ENCODE results near the gene WDPCP. TPM values are rescaled to one million over a fixed set of nuclear protein-coding genes. Genes with fewer than 3 reads are reported as not detected.
"Not testable (repeated sequence)": the region's sequence is repeated elsewhere in the genome, so short reads cannot be mapped to it uniquely, and the experiment has no call there.

Gene WDPCP
- total and polyA plus RNA-seq, 12 donors, result 2.7 to 14.6 (median 9.3) TPM

DNA sequence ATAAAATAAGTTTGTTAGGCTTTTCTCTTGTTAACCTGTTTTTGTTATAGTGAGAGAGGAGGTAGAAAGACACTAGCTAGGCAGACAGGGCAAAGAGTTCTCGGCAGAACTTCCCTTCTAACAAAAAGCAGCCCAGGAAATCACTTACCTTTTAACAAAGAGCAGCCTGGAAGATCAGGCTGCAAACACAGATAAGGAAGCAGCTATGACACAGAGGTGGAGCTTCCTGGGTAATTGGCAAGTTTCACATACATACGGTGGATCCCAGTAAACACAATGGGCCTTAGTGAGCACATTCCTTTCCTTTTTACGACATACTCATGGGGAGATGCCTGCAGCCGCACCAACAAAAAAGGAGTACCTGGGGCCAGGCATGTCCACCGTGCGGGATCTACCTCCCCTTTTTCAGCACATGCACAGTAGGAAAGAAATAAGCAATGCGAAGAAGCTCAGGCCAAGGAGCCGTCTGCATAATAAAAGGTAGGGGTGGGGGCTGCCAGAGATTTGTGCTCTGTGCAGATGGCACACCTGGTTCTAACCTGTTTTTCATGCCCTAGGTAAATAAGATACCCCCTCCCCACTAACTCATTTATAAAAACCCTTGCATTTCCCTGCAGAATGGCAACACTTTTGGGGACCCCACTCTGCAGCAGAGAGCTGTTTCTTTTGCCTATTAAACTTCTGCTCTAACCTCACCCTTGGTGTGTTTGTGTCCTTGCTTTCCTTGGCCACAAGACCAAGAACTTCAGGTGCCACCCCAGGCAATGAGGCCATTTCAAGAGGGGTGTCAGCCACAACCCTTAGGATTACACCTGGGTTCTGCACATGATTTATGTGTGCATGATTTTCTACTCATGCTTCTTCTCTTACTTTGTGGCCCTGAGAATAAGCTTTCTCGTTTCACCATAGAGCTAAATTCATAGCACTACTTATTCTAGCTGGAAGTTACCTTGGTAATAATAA is 27.0 kb upstream of the WDPCP start:
- H3K36me3 ChIP-seq (replicated peaks in 1 of 2), result no peaks in the 10 kb centered on the region
- TF ChIP-seq, protein P1, sequence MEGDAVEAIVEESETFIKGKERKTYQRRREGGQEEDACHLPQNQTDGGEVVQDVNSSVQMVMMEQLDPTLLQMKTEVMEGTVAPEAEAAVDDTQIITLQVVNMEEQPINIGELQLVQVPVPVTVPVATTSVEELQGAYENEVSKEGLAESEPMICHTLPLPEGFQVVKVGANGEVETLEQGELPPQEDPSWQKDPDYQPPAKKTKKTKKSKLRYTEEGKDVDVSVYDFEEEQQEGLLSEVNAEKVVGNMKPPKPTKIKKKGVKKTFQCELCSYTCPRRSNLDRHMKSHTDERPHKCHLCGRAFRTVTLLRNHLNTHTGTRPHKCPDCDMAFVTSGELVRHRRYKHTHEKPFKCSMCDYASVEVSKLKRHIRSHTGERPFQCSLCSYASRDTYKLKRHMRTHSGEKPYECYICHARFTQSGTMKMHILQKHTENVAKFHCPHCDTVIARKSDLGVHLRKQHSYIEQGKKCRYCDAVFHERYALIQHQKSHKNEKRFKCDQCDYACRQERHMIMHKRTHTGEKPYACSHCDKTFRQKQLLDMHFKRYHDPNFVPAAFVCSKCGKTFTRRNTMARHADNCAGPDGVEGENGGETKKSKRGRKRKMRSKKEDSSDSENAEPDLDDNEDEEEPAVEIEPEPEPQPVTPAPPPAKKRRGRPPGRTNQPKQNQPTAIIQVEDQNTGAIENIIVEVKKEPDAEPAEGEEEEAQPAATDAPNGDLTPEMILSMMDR (IDR thresholded peaks at IDR 0.05), result no peak
- TF ChIP-seq POLR2A (IDR thresholded peaks at IDR 0.05), result no peak
- intact Hi-C loops (cut with DNase I), result no loop called here
- 68 to 74% (median 72%) methylated on average over 9 of the region's 9 CpGs for WGBS, 4 donors
- H3K9me3 ChIP-seq (replicated peaks in 1 of 3), result no peaks in the 10 kb centered on the region
- no peak for DNase-seq
- no peaks in the 10 kb centered on the region for H3K27me3 ChIP-seq
- H3K27ac ChIP-seq, result no peak overlapping the region
- no peak overlapping the region for H3K4me3 ChIP-seq
- H3K4me1 ChIP-seq (replicated peaks in 1 of 2), result no peaks in the 10 kb centered on the region

DNA sequence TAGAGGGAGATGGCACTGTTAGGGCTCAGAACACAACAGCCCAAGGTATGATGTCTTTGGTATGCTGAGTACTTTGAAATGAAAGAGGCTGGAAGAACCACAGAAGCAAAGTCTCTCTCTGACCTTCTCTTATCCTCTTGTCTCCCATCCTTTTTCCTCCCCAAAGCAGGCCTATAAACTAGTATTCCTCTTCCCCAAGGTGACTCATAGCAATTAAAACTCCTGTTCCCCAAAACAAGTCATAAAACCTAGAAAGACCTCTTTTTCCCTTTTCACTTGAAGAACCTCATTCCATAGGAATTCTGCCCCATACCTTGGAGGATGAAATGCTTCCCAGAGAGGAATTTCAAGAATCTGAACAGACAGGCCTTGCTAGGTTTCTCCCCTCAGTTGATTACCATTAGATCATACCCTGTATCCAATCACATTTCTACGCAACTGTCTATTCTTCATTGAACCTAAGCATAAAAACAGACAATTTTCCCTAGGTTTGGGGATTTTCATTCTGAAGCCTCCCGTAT is 26.2 kb upstream of the WDPCP start:
- no peak overlapping the region for H3K4me3 ChIP-seq
- H3K36me3 ChIP-seq (replicated peaks in 1 of 2), result no peaks in the 10 kb centered on the region
- no peaks in the 10 kb centered on the region for H3K27me3 ChIP-seq
- no peak overlapping the region for H3K27ac ChIP-seq
- 87 to 90% (median 88%) methylated on average over 2 of the region's 2 CpGs for WGBS, 4 donors
- no peak for TF ChIP-seq POLR2A (IDR thresholded peaks at IDR 0.05)
- TF ChIP-seq, protein P1 (IDR thresholded peaks at IDR 0.05), result no peak
- no peaks in the 10 kb centered on the region for H3K4me1 ChIP-seq (replicated peaks in 1 of 2)
- intact Hi-C loops (cut with DNase I), result no loop called here
- no peaks in the 10 kb centered on the region for H3K9me3 ChIP-seq (replicated peaks in 1 of 3)
- DNase-seq, result no peak

DNA sequence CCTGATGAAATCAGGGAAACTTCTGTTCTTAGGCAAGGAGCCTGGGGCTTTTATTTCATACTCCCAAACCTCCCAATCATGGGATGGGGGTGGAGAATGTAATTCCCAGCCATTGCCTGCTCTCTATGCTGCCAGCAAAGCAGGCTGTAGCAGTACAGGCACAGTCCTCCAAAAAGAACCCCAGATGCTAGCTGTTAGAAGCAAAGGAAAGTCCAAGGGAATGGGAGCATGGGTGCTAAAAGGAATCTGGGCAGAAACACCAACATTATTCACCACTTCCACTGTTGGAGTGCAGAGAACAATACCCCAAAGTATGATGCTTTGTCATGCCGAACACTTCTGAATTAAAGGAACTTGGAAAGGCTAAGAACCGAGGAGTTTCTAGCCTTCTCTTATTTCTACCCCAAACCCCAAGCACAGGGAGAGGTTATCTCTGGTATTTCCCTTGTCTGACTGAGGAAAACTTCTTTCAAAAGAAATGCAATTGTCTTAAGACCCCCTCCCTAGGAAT is 25.2 kb upstream of the WDPCP start:
- TF ChIP-seq, protein P1 (IDR thresholded peaks at IDR 0.05), result no peak
- TF ChIP-seq POLR2A (IDR thresholded peaks at IDR 0.05), result no peak

DNA sequence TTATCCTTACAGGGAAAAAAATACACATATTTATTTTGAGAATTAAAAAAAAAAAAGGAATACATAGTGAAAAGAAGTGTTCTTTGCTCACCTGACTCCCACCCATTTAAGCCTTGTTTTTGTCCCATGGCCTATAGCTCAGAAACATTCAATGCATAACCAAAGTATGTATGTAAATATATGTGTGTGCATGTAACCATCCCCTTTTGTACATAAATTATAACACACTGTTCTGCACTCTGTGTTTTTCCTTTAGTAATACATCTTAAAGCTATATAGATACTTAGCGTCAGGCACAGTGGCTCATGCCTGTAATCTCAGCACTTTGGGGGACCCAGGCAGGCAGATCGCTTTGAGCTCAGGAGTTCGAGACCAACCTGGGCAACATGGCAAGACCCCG is 22.2 kb upstream of the WDPCP start:
- DNase-seq, result no peak
- TF ChIP-seq, protein P1 (IDR thresholded peaks at IDR 0.05), result no peak
- no peak for TF ChIP-seq POLR2A (IDR thresholded peaks at IDR 0.05)
- Histone ChIP-seq H3K4me3 (no peak overlapping the region), H3K27ac (no peak overlapping the region), H3K9me3 (replicated peaks in 1 of 3) (no peaks in the 10 kb centered on the region), H3K27me3 (no peaks in the 10 kb centered on the region), H3K36me3 (replicated peaks in 1 of 2) (peaks cover 0 to 19% of the 10 kb centered on the region in 2 donors), H3K4me1 (replicated peaks in 1 of 2) (no peaks in the 10 kb centered on the region)
- WGBS, 4 donors, result 97 to 98% (median 98%) methylated on average over 4 of the region's 4 CpGs
- intact Hi-C loops (cut with DNase I), result no loop called here

More for the DNA sequence above, 25.2 kb upstream of the WDPCP start:
- WGBS, 4 donors, result 70 to 79% (median 75%) methylated on average over 2 of the region's 2 CpGs
- no peak overlapping the region for H3K4me3 ChIP-seq
- H3K9me3 ChIP-seq (replicated peaks in 1 of 3), result no peaks in the 10 kb centered on the region
- no peaks in the 10 kb centered on the region for H3K27me3 ChIP-seq
- intact Hi-C loops (cut with DNase I), result no loop called here
- H3K4me1 ChIP-seq (replicated peaks in 1 of 2), result no peaks in the 10 kb centered on the region
- H3K27ac ChIP-seq, result no peak overlapping the region
- no peaks in the 10 kb centered on the region for H3K36me3 ChIP-seq (replicated peaks in 1 of 2)
- DNase-seq, result no peak

DNA sequence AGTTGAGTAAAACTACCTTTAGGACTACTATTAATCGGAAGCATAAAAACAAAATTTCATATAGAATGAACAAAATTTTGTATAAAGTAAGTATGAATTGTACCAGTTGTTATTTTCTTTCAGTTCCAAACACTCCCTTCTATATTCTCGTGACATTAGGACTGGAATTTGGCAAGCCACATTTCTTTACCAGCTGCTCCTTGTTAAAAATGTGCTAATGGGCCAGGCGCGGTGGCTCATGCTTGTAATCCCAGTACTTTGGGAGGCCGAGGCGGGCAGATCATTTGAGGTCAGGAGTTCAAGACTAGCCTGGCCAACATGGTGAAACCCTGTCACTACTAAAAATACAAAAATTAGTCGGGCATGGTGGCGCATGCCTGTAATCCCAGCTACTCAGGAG is 20.6 kb upstream of the WDPCP start:
- H3K4me1 ChIP-seq (replicated peaks in 1 of 2); H3K27ac ChIP-seq; H3K27me3 ChIP-seq; intact Hi-C loops (cut with DNase I); H3K4me3 ChIP-seq; DNase-seq; H3K9me3 ChIP-seq (replicated peaks in 1 of 3): not testable (repeated sequence)
- peaks cover 0 to 34% of the 10 kb centered on the region in 2 donors for H3K36me3 ChIP-seq (replicated peaks in 1 of 2)
- 72 to 86% (median 77%) methylated on average over 8 of the region's 8 CpGs for WGBS, 4 donors
